Lower leg skin (tissue), 4 donors: ENCODE measurements around the gene ZBTB7C. TPM values are rescaled to one million over a fixed set of nuclear protein-coding genes. Genes with fewer than 3 reads are reported as not detected.

Experiments
- DNase-seq, 2 donors: peaks; one replicate each; pipeline ENCODE4 v3.0.0-alpha.2; 2019; ENCODE audit warnings: low spot score in 2 of 2
- H3K4me3 ChIP-seq: fragments of 200-600 bp; sonication (generic); 2 replicates; pipeline ENCODE4 v1.5.1; 2017; ENCODE audit warnings: mild to moderate bottlenecking, low read depth; ENCODE audit not compliant: poor library complexity, severe bottlenecking
- POLR2A ChIP-seq, 2 donors: fragments of 450-650 bp; IDR thresholded peaks; one replicate each; pipeline ENCODE4 v1.6.1; 2016 to 2017; ENCODE audit warnings: antibody characterized with exemption in 2 of 2, mild to moderate bottlenecking in 1 of 2, moderate library complexity in 1 of 2
- WGBS, 2 donors: methylation state at CpG; one replicate each; pipeline ENCODE4 v1.1.5; 2018; 5-methylcytosine and 5-hydroxymethylcytosine counted together
- intact Hi-C: fragments of 100-400 bp; cut with DNase I; formaldehyde crosslinking; loops from one replicate; pipeline ENCODE4 v1.15.0; 2023; ENCODE audit warnings: low total_unique reads
- total RNA-seq, 4 donors: library from RNA; depleted of rRNA; stranded (reverse); fragments of >200 nt; gene quantifications; one replicate each; pipeline ENCODE4 v1.1.0, GENCODE V29; 2016
- TF ChIP-seq, protein P1 (sequence below), 3 donors: fragments of 450-650 bp; IDR thresholded peaks; one replicate each; pipeline ENCODE4 v1.5.1; 2016; ENCODE audit warnings: antibody characterized with exemption in 3 of 3, mild to moderate bottlenecking in 3 of 3, moderate library complexity in 2 of 3

The ZBTB7C gene
- total RNA-seq, 4 donors from 2014 or later, result 44.2 to 59.7 (median 50.7) TPM

DNA sequence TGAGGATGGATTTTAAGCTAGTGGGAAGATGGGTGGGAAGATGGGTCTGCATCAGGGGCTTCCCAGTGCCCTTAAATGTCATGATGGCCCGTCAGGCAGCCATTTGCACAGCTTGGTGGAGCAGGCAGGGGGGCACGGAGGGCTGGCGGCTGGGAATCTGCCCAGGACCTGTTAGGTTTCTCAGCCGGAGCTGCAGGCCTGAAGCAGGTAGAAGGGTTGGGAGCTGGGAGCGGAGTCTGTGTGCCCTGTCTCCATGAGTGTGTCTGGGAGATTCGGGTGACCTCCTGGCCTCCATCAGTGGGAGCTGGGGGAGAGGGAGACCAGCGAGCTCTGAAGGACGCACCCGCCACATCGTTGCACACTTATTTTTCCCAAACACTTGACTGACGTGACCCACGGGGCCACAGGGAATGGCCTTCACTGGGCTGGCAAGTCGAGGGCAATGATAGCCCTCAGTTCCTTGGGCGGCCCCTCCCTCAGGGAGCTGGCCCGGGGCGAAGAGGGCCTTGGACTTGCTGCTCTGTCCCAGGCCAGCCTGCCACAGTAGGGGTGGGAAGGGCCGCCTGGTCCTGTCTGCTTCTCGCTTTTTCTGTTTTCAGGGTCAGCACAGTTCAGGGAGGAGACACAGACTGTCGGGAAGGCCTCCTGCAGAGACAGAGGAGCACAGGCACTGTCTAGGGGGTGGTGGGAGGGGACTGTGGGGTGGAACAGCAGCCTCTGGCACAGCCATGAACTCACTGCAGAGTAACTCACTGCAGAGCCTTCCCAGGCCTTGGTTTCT is 236.8 kb downstream of the ZBTB7C start:
- 90 to 94% methylated on average over 12 to 18 of the region's 19 CpGs for WGBS, 2 donors
- TF ChIP-seq POLR2A (IDR thresholded peaks at IDR 0.05), result no peak
- TF ChIP-seq, protein P1, sequence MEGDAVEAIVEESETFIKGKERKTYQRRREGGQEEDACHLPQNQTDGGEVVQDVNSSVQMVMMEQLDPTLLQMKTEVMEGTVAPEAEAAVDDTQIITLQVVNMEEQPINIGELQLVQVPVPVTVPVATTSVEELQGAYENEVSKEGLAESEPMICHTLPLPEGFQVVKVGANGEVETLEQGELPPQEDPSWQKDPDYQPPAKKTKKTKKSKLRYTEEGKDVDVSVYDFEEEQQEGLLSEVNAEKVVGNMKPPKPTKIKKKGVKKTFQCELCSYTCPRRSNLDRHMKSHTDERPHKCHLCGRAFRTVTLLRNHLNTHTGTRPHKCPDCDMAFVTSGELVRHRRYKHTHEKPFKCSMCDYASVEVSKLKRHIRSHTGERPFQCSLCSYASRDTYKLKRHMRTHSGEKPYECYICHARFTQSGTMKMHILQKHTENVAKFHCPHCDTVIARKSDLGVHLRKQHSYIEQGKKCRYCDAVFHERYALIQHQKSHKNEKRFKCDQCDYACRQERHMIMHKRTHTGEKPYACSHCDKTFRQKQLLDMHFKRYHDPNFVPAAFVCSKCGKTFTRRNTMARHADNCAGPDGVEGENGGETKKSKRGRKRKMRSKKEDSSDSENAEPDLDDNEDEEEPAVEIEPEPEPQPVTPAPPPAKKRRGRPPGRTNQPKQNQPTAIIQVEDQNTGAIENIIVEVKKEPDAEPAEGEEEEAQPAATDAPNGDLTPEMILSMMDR (IDR thresholded peaks at IDR 0.05), result no peak
- intact Hi-C loops, result no loop called here
- no peak for DNase-seq
- H3K4me3 ChIP-seq, result no peak overlapping the region

DNA sequence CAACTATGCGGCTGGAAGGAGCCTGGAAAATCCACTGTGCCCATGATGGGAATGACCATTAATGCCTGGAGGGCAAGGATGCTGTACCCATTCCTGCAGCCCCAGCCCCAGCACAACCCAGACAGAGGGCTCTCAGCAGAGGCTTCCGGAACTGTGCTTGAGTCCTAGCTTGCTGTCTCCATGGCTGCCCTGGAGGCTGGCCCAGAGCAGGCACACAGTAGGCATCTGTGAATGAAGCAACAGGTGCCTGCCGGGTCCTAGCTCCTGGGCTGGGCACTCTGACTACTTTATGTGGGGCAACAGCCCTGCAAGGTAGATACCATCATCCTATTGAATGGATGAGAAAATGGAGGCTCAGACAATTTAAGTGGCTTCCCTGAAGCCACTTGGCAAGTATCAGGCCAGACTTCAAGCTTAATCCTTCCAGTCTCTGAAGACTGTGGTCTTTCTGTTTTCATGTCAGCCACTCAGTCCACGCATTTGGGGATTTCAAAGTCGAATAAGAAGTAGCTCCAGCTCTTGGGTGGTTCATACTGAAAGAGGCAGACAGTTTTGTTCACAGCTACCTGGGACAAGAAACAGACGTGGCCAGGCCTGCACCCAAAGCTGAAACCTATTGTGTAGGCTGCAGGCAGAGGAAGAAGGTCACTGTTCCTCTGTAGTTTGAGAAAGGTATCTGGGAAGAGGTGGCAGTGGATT is 237.5 kb downstream of the ZBTB7C start:
- H3K4me3 ChIP-seq, result no peak overlapping the region
- no peak for TF ChIP-seq POLR2A (IDR thresholded peaks at IDR 0.05)
- TF ChIP-seq, protein P1 (IDR thresholded peaks at IDR 0.05), result no peak
- 89 to 92% methylated on average over 6 of the region's 6 CpGs for WGBS, 2 donors
- no peak for DNase-seq
- intact Hi-C loops, result no loop called here

DNA sequence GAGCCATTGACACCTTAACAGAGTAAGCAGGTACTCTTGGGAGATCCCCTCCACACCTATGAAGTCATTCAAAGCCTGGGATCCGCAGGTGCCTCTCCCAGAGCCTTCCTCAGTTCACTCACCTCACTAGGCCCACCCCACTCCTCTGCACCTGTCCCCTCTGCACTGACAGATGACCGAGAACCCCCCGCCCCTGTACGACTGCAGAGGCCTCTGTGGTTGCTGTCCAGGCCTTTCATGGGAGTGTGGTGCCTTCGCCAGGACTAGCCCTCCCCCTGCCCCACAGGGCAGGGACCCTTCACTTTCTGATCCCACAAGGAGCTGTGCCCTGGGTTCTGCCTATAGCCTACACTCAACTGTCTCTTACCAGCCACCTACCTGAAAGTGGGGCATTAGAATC is 238.5 kb downstream of the ZBTB7C start:
- H3K4me3 ChIP-seq, result no peak overlapping the region
- intact Hi-C loops, result no loop called here
- TF ChIP-seq POLR2A (IDR thresholded peaks at IDR 0.05), result no peak
- TF ChIP-seq, protein P1 (IDR thresholded peaks at IDR 0.05), result no peak
- peak in 1 of 2 donors; percentile 57 for DNase-seq
- 94 to 100% methylated on average over 5 of the region's 5 CpGs for WGBS, 2 donors

DNA sequence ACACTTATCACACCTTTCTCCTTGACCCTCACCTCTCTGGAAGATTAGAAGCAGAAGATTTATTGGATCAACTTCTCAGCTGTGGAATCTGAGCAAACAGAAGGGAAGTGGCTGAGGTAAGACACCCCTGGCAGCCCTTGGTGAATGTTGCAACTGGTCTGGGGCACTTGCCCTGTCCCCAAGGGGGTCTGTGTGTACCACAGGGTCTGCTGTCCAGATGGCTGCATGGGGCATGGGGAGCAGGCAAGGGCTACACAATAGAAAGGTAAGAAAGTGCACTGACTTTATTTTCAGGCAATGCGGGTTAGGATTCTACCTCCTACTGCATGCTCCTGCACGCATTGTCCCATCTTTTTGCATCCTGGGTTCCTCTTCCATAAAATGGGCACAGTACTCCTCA is 240.3 kb downstream of the ZBTB7C start:
- H3K4me3 ChIP-seq, result no peak overlapping the region
- DNase-seq, result peak in 1 of 2 donors; percentile 21
- TF ChIP-seq, protein P1 (IDR thresholded peaks at IDR 0.05), result no peak
- no peak for TF ChIP-seq POLR2A (IDR thresholded peaks at IDR 0.05)
- WGBS, 2 donors, result 94% methylated on average over 2 of the region's 2 CpGs
- intact Hi-C loops, result no loop called here

DNA sequence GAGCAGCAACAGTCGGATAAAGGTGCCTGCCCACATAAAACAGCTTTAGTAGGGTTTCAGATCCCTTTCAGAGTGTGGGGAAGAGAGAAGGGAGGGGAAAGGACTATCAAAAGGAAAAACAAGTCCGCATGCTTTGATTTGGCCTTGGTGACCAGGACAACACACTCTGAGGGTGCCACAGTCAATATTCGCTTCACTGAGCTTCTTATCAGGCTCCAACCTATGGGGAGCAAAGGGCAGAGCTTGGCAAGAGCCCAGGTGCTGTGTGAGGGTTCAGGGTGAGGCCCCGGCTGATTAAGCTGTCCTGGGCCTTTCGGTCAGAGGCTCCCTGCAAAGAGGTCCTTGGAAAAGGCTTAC is 241.3 kb downstream of the ZBTB7C start:
- WGBS, 2 donors, result 88 to 97% methylated on average over 5 of the region's 5 CpGs
- DNase-seq, result peak in 1 of 2 donors; percentile 68
- intact Hi-C loops, result no loop called here
- TF ChIP-seq POLR2A (IDR thresholded peaks at IDR 0.05), result no peak
- TF ChIP-seq, protein P1 (IDR thresholded peaks at IDR 0.05), result no peak
- no peak overlapping the region for H3K4me3 ChIP-seq
